CD1c-positive myeloid dendritic cell (primary cell): ENCODE data around the gene KIAA0232.

Source experiments
- DNase-seq: peaks from one replicate; pipeline ENCODE4 v3.0.0-alpha.2; 2016; ENCODE audit errors: extremely low spot score

Gene KIAA0232

GRCh38 chr4:6782147-6782845 lies at the start of gene KIAA0232:
KIAA0232 (plus strand) TSS chr4:6782727; CDS start chr4:6824454, 41,727 bp downstream.
- peak; percentile 95 for DNase-seq

- no peak for DNase-seq
Measured at GRCh38 chr4:6733358-6734164, 49.0 kb upstream of the KIAA0232 start.

GRCh38 chr4:6734165-6734786 lies 48.3 kb upstream of the KIAA0232 start:
- no peak for DNase-seq

GRCh38 chr4:6739920-6740319 lies 42.6 kb upstream of the KIAA0232 start:
- no peak for DNase-seq

GRCh38 chr4:6740347-6740746 lies 42.2 kb upstream of the KIAA0232 start:
- no peak for DNase-seq

GRCh38 chr4:6742507-6742906 lies 40.0 kb upstream of the KIAA0232 start:
- no peak for DNase-seq

GRCh38 chr4:6742989-6743388 lies 39.5 kb upstream of the KIAA0232 start:
- DNase-seq: no peak

GRCh38 chr4:6746721-6747293 lies 35.7 kb upstream of the KIAA0232 start:
- DNase-seq: no peak

GRCh38 chr4:6747294-6748051 lies 35.1 kb upstream of the KIAA0232 start:
- no peak for DNase-seq

GRCh38 chr4:6748286-6748685 lies 34.2 kb upstream of the KIAA0232 start:
- no peak for DNase-seq

GRCh38 chr4:6749340-6750171 lies 33.0 kb upstream of the KIAA0232 start:
- peak; percentile 87 for DNase-seq

- no peak for DNase-seq
Measured at GRCh38 chr4:6750286-6751221, 32.0 kb upstream of the KIAA0232 start.

- DNase-seq: no peak
Measured at GRCh38 chr4:6751611-6752485, 30.7 kb upstream of the KIAA0232 start.

GRCh38 chr4:6752486-6752829 lies 30.1 kb upstream of the KIAA0232 start:
- DNase-seq: peak; percentile 60

- DNase-seq: peak; percentile 47
Measured at GRCh38 chr4:6753103-6753560, 29.4 kb upstream of the KIAA0232 start.

GRCh38 chr4:6753891-6754290 lies 28.6 kb upstream of the KIAA0232 start:
- DNase-seq: no peak

- DNase-seq: no peak
Measured at GRCh38 chr4:6754481-6755087, 27.9 kb upstream of the KIAA0232 start.

- DNase-seq: no peak
Measured at GRCh38 chr4:6755088-6755753, 27.3 kb upstream of the KIAA0232 start.
